Ovary (tissue), 9 donors: ENCODE data around the gene UPK3B. TPM values are rescaled to one million over a fixed set of nuclear protein-coding genes. Genes with fewer than 3 reads are reported as not detected.

ENCODE experiments used
- DNase-seq, 5 donors: peaks; one replicate each; pipeline ENCODE4 v3.0.0-alpha.2; 2019 to 2020
- H3K27ac ChIP-seq, 2 donors: fragments of 200-600 bp; one replicate each; pipeline versions ENCODE4 v1.5.1 to v1.8.0; 2019 to 2022
- H3K27me3 ChIP-seq: fragments of 200-600 bp; one replicate; pipeline ENCODE4 v1.8.0; 2022
- H3K36me3 ChIP-seq: fragments of 200-600 bp; sonication (generic); one replicate; pipeline ENCODE4 v1.5.1; 2019
- H3K4me1 ChIP-seq: one replicate; pipeline ENCODE4 v1.8.1; 2013; ENCODE audit warnings: mild to moderate bottlenecking, moderate library complexity; ENCODE audit not compliant: insufficient read depth
- H3K4me3 ChIP-seq: fragments of 200-600 bp; sonication (generic); one replicate; pipeline ENCODE4 v1.5.1; 2017
- H3K9me3 ChIP-seq, 2 donors: fragments of 200-600 bp in 1 of 2; sonication (generic) in 1 of 2; one replicate each; pipeline versions ENCODE4 v1.5.1 to v1.8.1; 2013 to 2019; ENCODE audit warnings: mild to moderate bottlenecking in 1 of 2, moderate library complexity in 1 of 2
- CTCF ChIP-seq, 3 donors: fragments of 450-650 bp in 2 of 3; fragments of 200-600 bp in 1 of 3; IDR thresholded peaks; one replicate each; pipeline versions ENCODE4 v1.5.1 to v1.8.0; 2016 to 2022; ENCODE audit warnings: antibody characterized with exemption in 3 of 3, mild to moderate bottlenecking in 1 of 3
- EP300 ChIP-seq: sonication (generic); formaldehyde crosslinking; IDR thresholded peaks from one replicate; pipeline ENCODE4 v1.6.1; 2017; ENCODE audit warnings: antibody characterized with exemption
- POLR2A ChIP-seq: fragments of 450-650 bp; IDR thresholded peaks from one replicate; pipeline ENCODE4 v1.6.1; 2017; ENCODE audit warnings: antibody characterized with exemption, mild to moderate bottlenecking, moderate library complexity
- WGBS, 3 donors: extraction: QIAGEN DNeasy Blood & Tissue Kit in 1 of 3; methylation state at CpG; one replicate each; pipeline versions ENCODE4 v1.1.5 to v1.1.7; 2013 to 2017; 5-methylcytosine and 5-hydroxymethylcytosine counted together
- intact Hi-C, 4 donors: fragments of 100-400 bp; cut with DNase I; formaldehyde crosslinking; loops; one replicate each; pipeline versions ENCODE4 v1.11.0 to v1.15.1; 2022 to 2023
- polyA plus RNA-seq, 2 donors: library from polyadenylated mRNA; stranded (reverse); fragments of 200-250 nt in 1 of 2; fragments of 350-450 nt in 1 of 2; fragmentation: Illumina TruSeq in 1 of 2; extraction: RNeasy Lipid Tissue Mini Kit (QIAGEN cat#74804) in 1 of 2; gene quantifications; one replicate each; pipeline ENCODE4 v1.2.3, GENCODE V29; 2013 to 2014
- total RNA-seq, 7 donors: library from RNA; depleted of rRNA in 2 of 7; stranded (reverse); fragments of >200 nt in 2 of 7; fragmentation: NEBNext Ultra II Directional in 3 of 7; extraction: Animal tissue kit (Norgen Biotek cat#: 25700) in 3 of 7; gene quantifications; one replicate each; pipeline versions ENCODE4 v1.1.0 to v1.2.4, GENCODE V29; 2016 to 2023
- donor health status: DM: no; HTN: no; CAD: no; lungs with moderate emphysema.
- donor health status: DM: no; HTN: no; CAD: no.
- donor health status: Bipolar disorder and iron deficiency.
- donor health status: DM: yes; HTN: yes; CAD: no.
- donor health status: DM: no; HTN: no; CAD: no.
- donor health status: DM: yes; HTN: yes; CAD: no.

Gene UPK3B
- total and polyA plus RNA-seq, 9 donors: 0.78 to 607 (median 2.7) TPM

GRCh38 chr7:76512941-76513816 is 2.8 kb downstream of the UPK3B start:
- intact Hi-C loops: no loop called here
- 15 to 26% (median 18%) methylated on average over 19 to 21 of the region's 21 CpGs for WGBS, 3 donors
- Histone ChIP-seq H3K4me3 (no peak overlapping the region), H3K27ac (no peak overlapping the region), H3K4me1 (peaks cover 5% of the 10 kb centered on the region), H3K27me3 (no peaks in the 10 kb centered on the region), H3K36me3 (no peaks in the 10 kb centered on the region), H3K9me3 (no peaks in the 10 kb centered on the region)
- TF ChIP-seq EP300 (no peak), CTCF (IDR thresholded peaks at IDR 0.05) (no peak), POLR2A (no peak)
- DNase-seq: peak in 1 of 5 donors; percentile 66

- no peaks in the 10 kb centered on the region for H3K9me3 ChIP-seq
- peak in 1 of 5 donors; percentile 53 for DNase-seq
- TF ChIP-seq CTCF (IDR thresholded peaks at IDR 0.05) (no peak), EP300 (no peak), POLR2A (no peak)
- intact Hi-C loops: no loop called here
- no peaks in the 10 kb centered on the region for H3K36me3 ChIP-seq
- H3K27me3 ChIP-seq: no peaks in the 10 kb centered on the region
- H3K4me3 ChIP-seq: no peak overlapping the region
- no peak overlapping the region for H3K27ac ChIP-seq
- H3K4me1 ChIP-seq: peaks cover 5% of the 10 kb centered on the region
- WGBS, 3 donors: 71 to 85% (median 72%) methylated on average over 28 to 29 of the region's 29 CpGs
Observed at GRCh38 chr7:76513817-76514799, 3.8 kb downstream of the UPK3B start.

GRCh38 chr7:76514926-76515771 is 4.8 kb downstream of the UPK3B start:
- 56 to 74% (median 72%) methylated on average over 10 to 16 of the region's 16 CpGs for WGBS, 3 donors
- DNase-seq: no peak
- Histone ChIP-seq H3K36me3 (no peaks in the 10 kb centered on the region), H3K4me1 (peaks cover 5% of the 10 kb centered on the region), H3K9me3 (no peaks in the 10 kb centered on the region), H3K27ac (no peak overlapping the region), H3K27me3 (no peaks in the 10 kb centered on the region), H3K4me3 (no peak overlapping the region)
- intact Hi-C loops: no loop called here
- no peak for TF ChIP-seq CTCF (IDR thresholded peaks at IDR 0.05)
- no peak for TF ChIP-seq EP300
- TF ChIP-seq POLR2A: no peak
